A549 (cell line): Measurements from ENCODE around the gene CCN6. TPM values are rescaled to one million over a fixed set of nuclear protein-coding genes. Genes with fewer than 3 reads are reported as not detected.

Experiments
- ATAC-seq, 2 experiments: fragments of 200-7000 bp in 1 of 2; fragments of >200 bp in 1 of 2; cut with Nextera tagmentation in 1 of 2; cut with Tn5 transposase in 1 of 2; 3 replicates each; pipeline versions ENCODE4 v1.8.0 to v1.9.1; 2018 to 2020; ENCODE audit warnings: mild to moderate bottlenecking in 1 of 2, moderate library complexity in 1 of 2
- CTCF ChIA-PET: fragments of 300-600 bp; sonication (Branson Sonifier 250); formaldehyde crosslinking; extraction: SDS; loops from one replicate; lab custom pipeline; 2021; ENCODE audit warnings: antibody characterized with exemption, inconsistent platforms; lab: Yijun Ruan, JAX
- POLR2A ChIA-PET: fragments of 350-600 bp; formaldehyde crosslinking; extraction: SDS; loops from one replicate; lab custom pipeline; 2021; ENCODE audit warnings: antibody characterized with exemption, inconsistent platforms; lab: Yijun Ruan, JAX
- DNase-seq, 2 experiments: peaks; one replicate each; pipeline versions ENCODE4 v3.0.0 to v3.0.0-alpha.2; 2011 to 2016; ENCODE audit warnings: low read depth in 1 of 2, low spot score in 1 of 2
- FAIRE-seq: peaks from 2 replicates; lab custom pipeline; 2011; peaks lifted over from hg19 to GRCh38; lab: Jason Lieb, UNC
- H3K27ac ChIP-seq, 2 experiments: fragments of >200 bp; sonication (Bioruptor Twin); formaldehyde crosslinking; 3 replicates each; pipeline ENCODE4 v1.5.1; 2016 to 2017
- H3K4me1 ChIP-seq: fragments of >200 bp; sonication (Bioruptor Twin); formaldehyde crosslinking; 3 replicates; pipeline ENCODE4 v1.6.1; 2016
- H3K4me2 ChIP-seq: fragments of >200 bp; sonication (Bioruptor Twin); formaldehyde crosslinking; 3 replicates; pipeline ENCODE4 v1.6.1; 2016
- H3K4me3 ChIP-seq: fragments of >200 bp; sonication (Bioruptor Twin); formaldehyde crosslinking; 3 replicates; pipeline ENCODE4 v1.5.1; 2016
- H3K9me3 ChIP-seq: fragments of >200 bp; sonication (Bioruptor Twin); formaldehyde crosslinking; 3 replicates; pipeline ENCODE4 v1.6.1; 2016
- CBX2 ChIP-seq: fragments of 200-600 bp; sonication (generic); IDR thresholded peaks from 2 replicates; pipeline ENCODE4 v1.6.1; 2016; ENCODE audit warnings: low read depth, mild to moderate bottlenecking, borderline replicate concordance
- CHD4 ChIP-seq: fragments of 200-600 bp; sonication (generic); IDR thresholded peaks from 2 replicates; pipeline ENCODE4 v1.6.1; 2016; ENCODE audit warnings: antibody characterized with exemption, mild to moderate bottlenecking, borderline replicate concordance
- EHMT2 ChIP-seq: fragments of 200-600 bp; sonication (generic); IDR thresholded peaks from 2 replicates; pipeline ENCODE4 v1.6.1; 2016; ENCODE audit warnings: antibody characterized with exemption, low read depth, mild to moderate bottlenecking, moderate library complexity
- EP300 ChIP-seq, 2 experiments: fragments of >200 bp; sonication (Bioruptor Twin); formaldehyde crosslinking; IDR thresholded peaks; 2 replicates in 1 of 2; 3 replicates in 1 of 2; pipeline ENCODE4 v1.6.1; 2016 to 2017
- ESRRA ChIP-seq: fragments of 150-350 bp; IDR thresholded peaks from 2 replicates; pipeline ENCODE4 v1.6.1; 2014; ENCODE audit warnings: mild to moderate bottlenecking, low read length, borderline replicate concordance
- FOSB ChIP-seq: fragments of 250-450 bp; sonication (Bioruptor Pico); IDR thresholded peaks from 2 replicates; pipeline ENCODE4 v1.5.0; 2020; ENCODE audit warnings: mild to moderate bottlenecking, moderate library complexity
- HEYL ChIP-seq: fragments of 250-450 bp; sonication (Bioruptor Pico); IDR thresholded peaks from 2 replicates; pipeline ENCODE4 v1.8.0; 2021; ENCODE audit warnings: mild to moderate bottlenecking, moderate library complexity
- HMGXB4 ChIP-seq: fragments of 250-450 bp; sonication (Bioruptor Pico); IDR thresholded peaks from 2 replicates; pipeline ENCODE4 v1.5.0; 2021; ENCODE audit warnings: mild to moderate bottlenecking, moderate library complexity, borderline replicate concordance
- JUN ChIP-seq, 2 experiments: fragments of >200 bp; sonication (Bioruptor Twin); formaldehyde crosslinking; IDR thresholded peaks; 2 replicates in 1 of 2; 3 replicates in 1 of 2; pipeline ENCODE4 v1.6.1; 2016 to 2017
- JUNB ChIP-seq: fragments of >200 bp; sonication (Bioruptor Twin); formaldehyde crosslinking; IDR thresholded peaks from 2 replicates; pipeline ENCODE4 v1.6.1; 2016
- KDM5A ChIP-seq: fragments of 200-600 bp; sonication (generic); IDR thresholded peaks from 2 replicates; pipeline ENCODE4 v1.6.1; 2016; ENCODE audit warnings: antibody characterized with exemption, mild to moderate bottlenecking
- MYC ChIP-seq: IDR thresholded peaks from 2 replicates; pipeline ENCODE4 v1.6.1; 2012; ENCODE audit warnings: mild to moderate bottlenecking, inconsistent platforms, low read length, improper control_type of control experiment, borderline replicate concordance
- REST ChIP-seq: fragments of 200-600 bp; sonication (generic); IDR thresholded peaks from 2 replicates; pipeline ENCODE4 v1.6.1; 2016; ENCODE audit warnings: antibody characterized with exemption, mild to moderate bottlenecking, moderate library complexity
- SREBF2 ChIP-seq: fragments of 450-650 bp; IDR thresholded peaks from 2 replicates; pipeline ENCODE4 v1.6.1; 2014; ENCODE audit warnings: mild to moderate bottlenecking, moderate library complexity
- TFCP2L1 ChIP-seq: fragments of 250-450 bp; sonication (Bioruptor Pico); IDR thresholded peaks from 2 replicates; pipeline ENCODE4 v1.5.0; 2021; ENCODE audit warnings: mild to moderate bottlenecking
- TP53 ChIP-seq: fragments of 250-450 bp; sonication (Bioruptor Pico); IDR thresholded peaks from 2 replicates; pipeline ENCODE4 v1.5.0; 2021; ENCODE audit warnings: mild to moderate bottlenecking, moderate library complexity
- WGBS: methylation state at CpG from one replicate; pipeline ENCODE4 v1.1.6; 2017; ENCODE audit errors: missing lambda C conversion rate; 5-methylcytosine and 5-hydroxymethylcytosine counted together
- polyA plus RNA-seq, 4 experiments: library from polyadenylated mRNA; depleted of rRNA in 3 of 4; stranded (reverse); fragments of >200 nt; fragmentation: RNase III in 1 of 4; extraction: RNeasy Plus Mini Kit Qiagen cat#74134 plus additional on column Dnase treatment in 1 of 4; gene quantifications; 2 replicates in 3 of 4; 3 replicates in 1 of 4; pipeline ENCODE4 v1.2.3, GENCODE V29; 2011 to 2017
- TF ChIP-seq, protein P1 (sequence below): fragments of 450-650 bp; IDR thresholded peaks from 2 replicates; pipeline ENCODE4 v1.6.1; 2014; ENCODE audit warnings: antibody characterized with exemption

The CCN6 gene
- polyA plus RNA-seq, 2 of the 4 experiments (the other 2 are of a cell fraction), result not detected

DNA sequence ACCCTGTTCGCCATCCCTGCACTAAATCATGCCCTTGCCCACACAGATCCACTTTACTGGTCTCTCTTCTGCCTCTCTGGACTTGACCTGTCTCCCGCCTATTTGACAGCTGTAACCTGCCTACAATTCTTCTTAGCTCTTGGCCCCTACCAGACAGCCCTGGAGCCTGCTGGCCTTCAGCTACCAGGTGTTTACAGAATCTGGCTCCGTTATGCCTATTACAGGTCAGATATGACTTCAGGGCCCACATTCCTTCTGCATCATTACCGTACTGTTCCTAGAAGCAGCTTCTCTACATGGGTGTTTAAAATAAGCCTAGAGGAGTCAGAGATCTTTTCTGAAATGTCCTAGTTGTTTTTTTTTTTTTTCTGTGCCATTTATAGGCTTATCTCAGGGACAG is 45.4 kb upstream of the CCN6 start:
- ChIA-PET POLR2A (no interaction called here), CTCF (interaction anchor here (0.6 to 1.1 kb wide), 5 partner anchors 11 to 34 kb away, joined by 3 read pairs; no protein-coding TSS in a partner anchor)
- no peaks in the 10 kb centered on the region for H3K4me1 ChIP-seq
- FAIRE-seq (no peak), ATAC-seq (no peak), DNase-seq (no peak)
- H3K4me3 ChIP-seq, result no peak overlapping the region
- H3K27ac ChIP-seq, result no peak overlapping the region
- WGBS, result 80% methylated on average over 4 of the region's 4 CpGs
- no peaks in the 10 kb centered on the region for H3K9me3 ChIP-seq
- H3K4me2 ChIP-seq, result no peak overlapping the region
- no peak for TF ChIP-seq CBX2
- no peak for TF ChIP-seq JUN (IDR thresholded peaks at IDR 0.05)
- no peak for TF ChIP-seq HEYL (CRISPR knock-in tag)
- TF ChIP-seq TP53, result no peak
- TF ChIP-seq KDM5A, result no peak
- TF ChIP-seq, all 56 proteins: peak for 0

DNA sequence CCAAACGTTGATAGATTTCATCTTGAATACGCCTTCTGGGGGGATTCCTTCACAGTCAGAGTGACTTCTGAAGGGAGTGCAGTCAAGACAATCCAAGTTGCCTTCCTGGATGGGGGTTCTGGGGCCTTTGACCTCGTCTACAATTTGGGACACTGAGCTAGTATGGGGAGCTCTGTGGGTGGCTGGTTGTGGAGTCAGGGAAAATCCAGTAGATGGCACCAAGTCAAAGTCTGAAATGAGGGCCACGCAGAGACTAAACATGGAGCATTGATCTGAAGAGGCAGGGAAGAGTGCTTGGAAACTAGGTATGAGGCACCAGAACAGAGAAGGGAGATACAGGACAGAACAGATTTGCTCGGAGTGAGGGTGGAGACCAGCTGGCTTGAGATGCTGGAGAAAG is 43.6 kb upstream of the CCN6 start:
- H3K9me3 ChIP-seq, result no peaks in the 10 kb centered on the region
- 63% methylated on average over 5 of the region's 5 CpGs for WGBS
- no peaks in the 10 kb centered on the region for H3K4me1 ChIP-seq
- ChIA-PET CTCF (interaction anchor here (1.5 kb wide), 1 partner anchor 10 kb away, joined by 4 read pairs; no protein-coding TSS in a partner anchor), POLR2A (no interaction called here)
- no peak overlapping the region for H3K4me3 ChIP-seq
- H3K4me2 ChIP-seq, result no peak overlapping the region
- TF ChIP-seq KDM5A, result no peak
- TF ChIP-seq JUNB, result no peak
- FAIRE-seq (no peak), ATAC-seq (no peak; a peak in 1 of 6 replicates), DNase-seq (no peak)
- no peak overlapping the region for H3K27ac ChIP-seq

- Histone ChIP-seq H3K4me2 (no peak overlapping the region), H3K4me1 (no peaks in the 10 kb centered on the region), H3K9me3 (no peaks in the 10 kb centered on the region), H3K27ac (no peak overlapping the region), H3K4me3 (no peak overlapping the region)
- ChIA-PET CTCF (no interaction called here), POLR2A (no interaction called here)
- TF ChIP-seq JUN (IDR thresholded peaks at IDR 0.05) (no peak), CHD4 (no peak), ESRRA (no peak), TFCP2L1 (no peak), TP53 (no peak), HMGXB4 (no peak), EHMT2 (no peak), MYC (no peak), CBX2 (no peak), REST (no peak), EP300 (IDR thresholded peaks at IDR 0.05) (no peak), SREBF2 (no peak), FOSB (CRISPR knock-in tag) (no peak)
- TF ChIP-seq, protein P1, sequence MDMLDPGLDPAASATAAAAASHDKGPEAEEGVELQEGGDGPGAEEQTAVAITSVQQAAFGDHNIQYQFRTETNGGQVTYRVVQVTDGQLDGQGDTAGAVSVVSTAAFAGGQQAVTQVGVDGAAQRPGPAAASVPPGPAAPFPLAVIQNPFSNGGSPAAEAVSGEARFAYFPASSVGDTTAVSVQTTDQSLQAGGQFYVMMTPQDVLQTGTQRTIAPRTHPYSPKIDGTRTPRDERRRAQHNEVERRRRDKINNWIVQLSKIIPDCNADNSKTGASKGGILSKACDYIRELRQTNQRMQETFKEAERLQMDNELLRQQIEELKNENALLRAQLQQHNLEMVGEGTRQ, result no peak
- no peak for ATAC-seq
- DNase-seq, result no peak
- FAIRE-seq, result no peak
- WGBS, result 40% methylated on average over 3 of the region's 3 CpGs
Measured at GRCh38 chr6:112013051-112013450, 40.9 kb upstream of the CCN6 start.
